Lung (tissue), 12 donors: ENCODE results near the gene GPR6. TPM values are rescaled to one million over a fixed set of nuclear protein-coding genes. Genes with fewer than 3 reads are reported as not detected.

Source experiments
- ATAC-seq: fragments of 200-7000 bp; cut with Tn5 transposase; one replicate; pipeline ENCODE4 v1.9.1; 2020; ENCODE audit warnings: moderate number of reproducible peaks; ENCODE audit not compliant: insufficient read depth, low FRiP score
- DNase-seq, 3 donors: peaks; one replicate each; pipeline ENCODE4 v3.0.0-alpha.2; 2013 to 2017
- H3K27ac ChIP-seq, 2 donors: one replicate each; pipeline ENCODE4 v1.5.1; 2013; ENCODE audit warnings: mild to moderate bottlenecking in 2 of 2, moderate library complexity in 2 of 2, control low read depth in 1 of 2, inconsistent platforms in 1 of 2, low read depth in 1 of 2, low read length in 1 of 2
- H3K27me3 ChIP-seq, 3 donors: one replicate each; pipeline ENCODE4 v1.5.1; 2013; ENCODE audit warnings: low read length in 2 of 3; ENCODE audit not compliant: control insufficient read depth in 3 of 3, insufficient read depth in 3 of 3
- H3K36me3 ChIP-seq, 4 donors: one replicate each; pipeline ENCODE4 v1.5.1; 2013; ENCODE audit warnings: low read length in 4 of 4, mild to moderate bottlenecking in 1 of 4, moderate library complexity in 1 of 4; ENCODE audit not compliant: control insufficient read depth in 4 of 4, insufficient read depth in 4 of 4
- H3K4me1 ChIP-seq, 5 donors: one replicate each; pipeline ENCODE4 v1.5.1; 2013; ENCODE audit warnings: low read length in 5 of 5, mild to moderate bottlenecking in 2 of 5, moderate library complexity in 1 of 5; ENCODE audit not compliant: control insufficient read depth in 5 of 5, insufficient read depth in 5 of 5
- H3K4me3 ChIP-seq: one replicate; pipeline ENCODE4 v1.5.1; 2013; ENCODE audit warnings: mild to moderate bottlenecking, control low read depth, moderate library complexity
- H3K9ac ChIP-seq, 2 donors: one replicate each; pipeline ENCODE4 v1.5.1; 2013; ENCODE audit warnings: low read length in 2 of 2, control low read depth in 1 of 2; ENCODE audit not compliant: insufficient read depth in 1 of 2
- H3K9me3 ChIP-seq, 4 donors: one replicate each; pipeline ENCODE4 v1.5.1; 2013; ENCODE audit warnings: low read length in 3 of 4, mild to moderate bottlenecking in 1 of 4, moderate library complexity in 1 of 4; ENCODE audit not compliant: control insufficient read depth in 4 of 4, insufficient read depth in 3 of 4
- whole genome bisulfite sequencing, 2 donors: extraction: QIAGEN DNeasy Blood & Tissue Kit; methylation state at CpG; one replicate each; pipeline ENCODE4 v1.1.7; 2013; 5-methylcytosine and 5-hydroxymethylcytosine counted together
- polyA plus RNA-seq, 2 donors: library from polyadenylated mRNA; stranded (reverse); fragments of 200-250 nt; gene quantifications; one replicate each; pipeline ENCODE4 v1.2.1, GENCODE V29; 2013
- total RNA-seq, 2 donors: library from RNA; depleted of rRNA in 1 of 2; stranded (reverse); fragments of >200 nt in 1 of 2; gene quantifications; one replicate each; pipeline ENCODE4 v1.2.1, GENCODE V29; 2014 to 2021
- TF ChIP-seq, protein P1 (sequence below): IDR thresholded peaks from 2 replicates; pipeline ENCODE4 v1.5.1; 2012; ENCODE audit warnings: mild to moderate bottlenecking; ENCODE audit errors: control extremely low read depth, extremely low read depth
- donor health status: control.
- donor health status: control.
- donor health status: Bipolar disorder and iron deficiency.
- donor health status: healthy.
- donor health status: DM: yes; HTN: yes; CAD: no.

Gene GPR6
- total and polyA plus RNA-seq, 4 donors = not detected

DNA sequence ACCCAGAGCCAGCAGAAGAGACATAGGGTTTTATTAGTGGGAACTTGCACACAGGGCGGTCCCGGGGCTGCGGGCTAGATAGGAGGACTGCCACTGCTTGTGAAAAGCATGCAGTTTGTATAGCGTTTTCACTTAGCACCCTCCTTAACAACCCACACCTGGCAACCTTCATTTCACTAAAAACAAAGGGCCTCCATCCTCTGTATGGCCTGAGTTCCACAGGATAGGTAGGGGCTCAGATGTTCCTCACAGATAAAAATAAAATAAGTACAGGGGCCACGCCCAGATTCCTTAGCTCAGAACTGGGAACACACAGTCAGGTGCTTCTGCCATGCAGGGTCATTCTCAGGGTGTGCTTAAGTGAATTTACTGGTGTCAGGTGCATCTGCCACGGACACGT, 39.8 kb downstream of the GPR6 start:
- no peaks in the 10 kb centered on the region for H3K4me1 ChIP-seq
- WGBS, 2 donors = 81 to 95% methylated on average over 7 of the region's 7 CpGs
- ATAC-seq (no peak), DNase-seq (no peak)
- H3K27me3 ChIP-seq = no peaks in the 10 kb centered on the region
- H3K36me3 ChIP-seq = no peaks in the 10 kb centered on the region
- no peaks in the 10 kb centered on the region for H3K9me3 ChIP-seq
- TF ChIP-seq, protein P1, sequence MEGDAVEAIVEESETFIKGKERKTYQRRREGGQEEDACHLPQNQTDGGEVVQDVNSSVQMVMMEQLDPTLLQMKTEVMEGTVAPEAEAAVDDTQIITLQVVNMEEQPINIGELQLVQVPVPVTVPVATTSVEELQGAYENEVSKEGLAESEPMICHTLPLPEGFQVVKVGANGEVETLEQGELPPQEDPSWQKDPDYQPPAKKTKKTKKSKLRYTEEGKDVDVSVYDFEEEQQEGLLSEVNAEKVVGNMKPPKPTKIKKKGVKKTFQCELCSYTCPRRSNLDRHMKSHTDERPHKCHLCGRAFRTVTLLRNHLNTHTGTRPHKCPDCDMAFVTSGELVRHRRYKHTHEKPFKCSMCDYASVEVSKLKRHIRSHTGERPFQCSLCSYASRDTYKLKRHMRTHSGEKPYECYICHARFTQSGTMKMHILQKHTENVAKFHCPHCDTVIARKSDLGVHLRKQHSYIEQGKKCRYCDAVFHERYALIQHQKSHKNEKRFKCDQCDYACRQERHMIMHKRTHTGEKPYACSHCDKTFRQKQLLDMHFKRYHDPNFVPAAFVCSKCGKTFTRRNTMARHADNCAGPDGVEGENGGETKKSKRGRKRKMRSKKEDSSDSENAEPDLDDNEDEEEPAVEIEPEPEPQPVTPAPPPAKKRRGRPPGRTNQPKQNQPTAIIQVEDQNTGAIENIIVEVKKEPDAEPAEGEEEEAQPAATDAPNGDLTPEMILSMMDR = no peak
- no peak overlapping the region for H3K27ac ChIP-seq
- H3K4me3 ChIP-seq = no peak overlapping the region
- no peak overlapping the region for H3K9ac ChIP-seq

- no peaks in the 10 kb centered on the region for H3K27me3 ChIP-seq
- ATAC-seq = no peak
- H3K9ac ChIP-seq = no peak overlapping the region
- WGBS, 2 donors = 81 to 88% methylated on average over 5 of the region's 5 CpGs
- H3K27ac ChIP-seq = no peak overlapping the region
- no peaks in the 10 kb centered on the region for H3K4me1 ChIP-seq
- TF ChIP-seq, protein P1 = no peak
- DNase-seq = no peak
- no peaks in the 10 kb centered on the region for H3K36me3 ChIP-seq
- no peak overlapping the region for H3K4me3 ChIP-seq
- no peaks in the 10 kb centered on the region for H3K9me3 ChIP-seq
These were observed 40.4 kb downstream of the GPR6 start for GRCh38 chr6:110018486-110018885.

DNA sequence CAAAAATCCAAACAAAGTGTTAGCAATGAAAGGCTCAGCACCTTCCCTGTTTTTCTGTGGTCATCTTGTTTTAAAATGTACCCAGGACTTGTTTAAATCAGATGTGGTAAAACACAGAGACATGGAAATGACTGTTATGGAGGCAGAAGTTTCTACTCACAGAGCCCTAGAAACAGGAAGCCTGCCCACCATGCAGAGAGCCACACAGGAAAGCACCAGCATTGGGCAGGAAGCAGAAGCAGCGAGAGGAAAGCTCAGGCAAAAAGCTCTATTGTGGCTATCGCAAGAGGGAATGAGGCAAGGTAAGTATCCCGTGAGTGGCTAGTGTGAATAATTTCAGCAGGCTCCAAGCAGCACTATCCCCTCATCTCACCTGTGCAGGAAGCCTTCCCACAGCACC, 42.8 kb downstream of the GPR6 start:
- Histone ChIP-seq H3K27ac (no peak overlapping the region), H3K4me1 (no peaks in the 10 kb centered on the region), H3K9me3 (peaks cover 0 to 2% (median 0%) of the 10 kb centered on the region in 4 donors), H3K4me3 (no peak overlapping the region), H3K9ac (no peak overlapping the region), H3K36me3 (no peaks in the 10 kb centered on the region), H3K27me3 (no peaks in the 10 kb centered on the region)
- WGBS, 2 donors = 17 to 37% methylated on average over 3 of the region's 3 CpGs
- TF ChIP-seq, protein P1 = no peak
- ATAC-seq (no peak), DNase-seq (no peak)

GRCh38 chr6:110029144-110029543, 51.0 kb downstream of the GPR6 start:
- Histone ChIP-seq H3K4me1 (no peaks in the 10 kb centered on the region), H3K36me3 (no peaks in the 10 kb centered on the region), H3K9me3 (peaks cover 0 to 2% (median 0%) of the 10 kb centered on the region in 4 donors), H3K4me3 (no peak overlapping the region), H3K9ac (no peak overlapping the region), H3K27ac (no peak overlapping the region), H3K27me3 (no peaks in the 10 kb centered on the region)
- 77 to 88% methylated on average over 1 of the region's 1 CpG for WGBS, 2 donors
- DNase-seq (no peak), ATAC-seq (no peak)
- TF ChIP-seq, protein P1 = no peak
